Parathyroid adenoma (tissue), 2 donors: ENCODE data around the gene ADM2.

Experiments
- H2AFZ ChIP-seq: fragments of 300-600 bp; sonication (generic); one replicate; pipeline ENCODE4 v1.7.0; 2017; ENCODE audit warnings: antibody characterized with exemption, mild to moderate bottlenecking
- H3K27ac ChIP-seq: fragments of 300-600 bp; sonication (generic); one replicate; pipeline ENCODE4 v1.7.0; 2017
- H3K27me3 ChIP-seq: fragments of 300-600 bp; sonication (generic); one replicate; pipeline ENCODE4 v1.7.0; 2017; ENCODE audit warnings: low read length; ENCODE audit not compliant: control insufficient read depth, insufficient read depth
- H3K36me3 ChIP-seq: fragments of 300-600 bp; sonication (generic); one replicate; pipeline ENCODE4 v1.7.0; 2017; ENCODE audit warnings: low read length; ENCODE audit not compliant: control insufficient read depth, insufficient read depth
- H3K4me1 ChIP-seq: fragments of 300-600 bp; sonication (generic); one replicate; pipeline ENCODE4 v1.7.0; 2017; ENCODE audit warnings: control low read depth
- H3K4me2 ChIP-seq: fragments of 300-600 bp; sonication (generic); one replicate; pipeline ENCODE4 v1.7.0; 2017; ENCODE audit warnings: low read length
- H3K4me3 ChIP-seq: fragments of 300-600 bp; sonication (generic); one replicate; pipeline ENCODE4 v1.7.0; 2017; ENCODE audit warnings: low read depth, low read length
- H3K79me2 ChIP-seq: fragments of 300-600 bp; sonication (generic); one replicate; pipeline ENCODE4 v1.7.0; 2017; ENCODE audit warnings: control low read depth
- H3K9ac ChIP-seq: fragments of 300-600 bp; sonication (generic); one replicate; pipeline ENCODE4 v1.7.0; 2017; ENCODE audit warnings: mild to moderate bottlenecking
- H3K9me3 ChIP-seq: fragments of 300-600 bp; sonication (generic); one replicate; pipeline ENCODE4 v1.7.0; 2017; ENCODE audit warnings: low read length; ENCODE audit not compliant: control insufficient read depth
- CTCF ChIP-seq: fragments of 300-600 bp; sonication (generic); IDR thresholded peaks from one replicate; pipeline ENCODE4 v1.7.0; 2017; ENCODE audit warnings: antibody characterized with exemption, mild to moderate bottlenecking
- donor health status: primary hyperparathyroidism.

The ADM2 gene

GRCh38 chr22:50522208-50522805, 41.0 kb downstream of the ADM2 start:
- H3K79me2 ChIP-seq, result peaks cover 6% of the 10 kb centered on the region
- no peak overlapping the region for H3K4me2 ChIP-seq
- no peaks in the 10 kb centered on the region for H3K36me3 ChIP-seq
- TF ChIP-seq CTCF, result no peak
- H3K9me3 ChIP-seq, result no peaks in the 10 kb centered on the region
- H3K9ac ChIP-seq, result no peak overlapping the region
- H2AFZ ChIP-seq, result no peak overlapping the region
- no peaks in the 10 kb centered on the region for H3K27me3 ChIP-seq
- no peak overlapping the region for H3K4me3 ChIP-seq
- no peak overlapping the region for H3K27ac ChIP-seq
- H3K4me1 ChIP-seq, result peaks cover 4% of the 10 kb centered on the region

- Histone ChIP-seq H3K4me1 (peaks cover 4% of the 10 kb centered on the region), H3K9ac (no peak overlapping the region), H2AFZ (no peak overlapping the region), H3K9me3 (no peaks in the 10 kb centered on the region), H3K27ac (no peak overlapping the region), H3K36me3 (no peaks in the 10 kb centered on the region), H3K27me3 (no peaks in the 10 kb centered on the region), H3K79me2 (peaks cover under 1% of the 10 kb centered on the region), H3K4me3 (no peak overlapping the region), H3K4me2 (no peak overlapping the region)
- no peak for TF ChIP-seq CTCF
These were observed 41.6 kb downstream of the ADM2 start for GRCh38 chr22:50522806-50523438.

GRCh38 chr22:50523458-50523805, 42.1 kb downstream of the ADM2 start:
- Histone ChIP-seq H3K4me1 (peaks cover 4% of the 10 kb centered on the region), H3K9me3 (no peaks in the 10 kb centered on the region), H3K27ac (no peak overlapping the region), H3K79me2 (no peaks in the 10 kb centered on the region), H3K9ac (no peak overlapping the region), H3K27me3 (no peaks in the 10 kb centered on the region), H3K4me2 (no peak overlapping the region), H2AFZ (no peak overlapping the region), H3K36me3 (no peaks in the 10 kb centered on the region), H3K4me3 (no peak overlapping the region)
- no peak for TF ChIP-seq CTCF

- peaks cover 4% of the 10 kb centered on the region for H3K4me1 ChIP-seq
- H3K9ac ChIP-seq, result no peak overlapping the region
- no peak overlapping the region for H3K4me3 ChIP-seq
- H3K9me3 ChIP-seq, result no peaks in the 10 kb centered on the region
- H3K27ac ChIP-seq, result no peak overlapping the region
- no peaks in the 10 kb centered on the region for H3K79me2 ChIP-seq
- H3K36me3 ChIP-seq, result no peaks in the 10 kb centered on the region
- H2AFZ ChIP-seq, result no peak overlapping the region
- peak overlapping the region; percentile 95 for H3K4me2 ChIP-seq
- TF ChIP-seq CTCF, result no peak
- no peaks in the 10 kb centered on the region for H3K27me3 ChIP-seq
These were observed 42.7 kb downstream of the ADM2 start for GRCh38 chr22:50523806-50524675.
